GM21825 (cell line): ENCODE measurements around the gene HBG1.
A peak's percentile ranks its signal among the peaks of the same experiment; 100 is the strongest.

Experiments used
- ATAC-seq: cut with Tn5 transposase; IDR thresholded peaks from one replicate; pipeline ENCODE4 v1.9.1; 2021; ENCODE audit warnings: mild to moderate bottlenecking, moderate library complexity; ENCODE audit not compliant: unreplicated experiment

Gene HBG1

GRCh38 chr11:5228124-5228523 lies 21.5 kb downstream of the HBG1 start:
- ATAC-seq, result no peak

DNA sequence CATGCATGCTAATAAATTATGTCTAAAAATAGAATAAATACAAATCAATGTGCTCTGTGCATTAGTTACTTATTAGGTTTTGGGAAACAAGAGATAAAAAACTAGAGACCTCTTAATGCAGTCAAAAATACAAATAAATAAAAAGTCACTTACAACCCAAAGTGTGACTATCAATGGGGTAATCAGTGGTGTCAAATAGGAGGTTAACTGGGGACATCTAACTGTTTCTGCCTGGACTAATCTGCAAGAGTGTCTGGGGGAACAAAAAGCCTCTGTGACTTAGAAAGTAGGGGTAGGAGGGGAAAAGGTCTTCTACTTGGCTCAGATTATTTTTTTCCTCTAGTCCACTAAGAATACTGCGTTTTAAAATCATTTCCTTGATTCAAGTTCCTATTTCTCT lies 22.0 kb downstream of the HBG1 start:
- no peak for ATAC-seq

DNA sequence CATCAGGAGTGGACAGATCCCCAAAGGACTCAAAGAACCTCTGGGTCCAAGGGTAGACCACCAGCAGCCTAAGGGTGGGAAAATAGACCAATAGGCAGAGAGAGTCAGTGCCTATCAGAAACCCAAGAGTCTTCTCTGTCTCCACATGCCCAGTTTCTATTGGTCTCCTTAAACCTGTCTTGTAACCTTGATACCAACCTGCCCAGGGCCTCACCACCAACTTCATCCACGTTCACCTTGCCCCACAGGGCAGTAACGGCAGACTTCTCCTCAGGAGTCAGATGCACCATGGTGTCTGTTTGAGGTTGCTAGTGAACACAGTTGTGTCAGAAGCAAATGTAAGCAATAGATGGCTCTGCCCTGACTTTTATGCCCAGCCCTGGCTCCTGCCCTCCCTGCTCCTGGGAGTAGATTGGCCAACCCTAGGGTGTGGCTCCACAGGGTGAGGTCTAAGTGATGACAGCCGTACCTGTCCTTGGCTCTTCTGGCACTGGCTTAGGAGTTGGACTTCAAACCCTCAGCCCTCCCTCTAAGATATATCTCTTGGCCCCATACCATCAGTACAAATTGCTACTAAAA lies 22.8 kb downstream of the HBG1 start, which contains the start of gene HBB:
TSS of gene HBB (minus strand) at position 340 of the 579 bp plus-strand sequence. CDS start at position 290, 50 bp downstream.
- no peak for ATAC-seq

- no peak for ATAC-seq
These were observed 24.2 kb downstream of the HBG1 start for GRCh38 chr11:5225480-5225871.

GRCh38 chr11:5224538-5225479 lies 24.8 kb downstream of the HBG1 start:
- no peak for ATAC-seq

DNA sequence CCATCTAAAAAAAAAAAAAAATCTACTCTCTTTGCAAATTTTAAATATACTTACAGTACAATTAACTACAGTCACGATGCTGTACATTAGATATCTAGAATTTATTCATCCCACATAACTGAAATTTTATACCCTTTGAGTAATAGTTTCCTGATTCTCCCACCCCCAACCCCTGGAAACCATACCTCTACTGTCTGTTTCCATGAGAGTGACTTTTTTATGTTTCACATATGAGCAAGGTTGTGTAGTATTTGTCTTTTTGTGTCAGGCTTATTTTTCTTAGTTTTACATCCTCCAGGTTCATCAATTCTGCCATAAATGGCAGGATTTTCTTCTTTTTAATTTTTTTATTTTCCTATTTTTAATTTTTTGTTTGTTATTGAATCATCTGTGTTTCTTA lies 26.0 kb downstream of the HBG1 start:
- no peak for ATAC-seq

DNA sequence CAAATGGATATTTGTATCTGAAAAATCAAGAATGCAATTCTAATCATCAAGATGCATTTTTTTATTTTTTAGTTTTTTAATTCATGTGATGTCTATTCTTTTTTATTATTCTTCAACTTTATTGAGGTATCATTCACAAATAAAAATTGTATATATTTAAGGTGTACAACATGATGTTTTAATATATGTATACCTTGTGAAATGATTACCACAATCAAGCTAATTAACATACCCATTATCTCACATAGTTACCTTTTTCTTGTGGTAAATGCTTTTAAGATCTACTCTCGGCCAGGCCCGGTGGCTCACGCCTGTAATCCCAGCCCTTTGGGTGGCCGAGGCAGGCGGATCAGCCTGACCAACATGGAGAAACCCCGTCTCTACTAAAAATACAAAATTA lies 26.5 kb downstream of the HBG1 start:
- no peak for ATAC-seq

GRCh38 chr11:5210376-5210885 lies 39.2 kb downstream of the HBG1 start:
- no peak for ATAC-seq

DNA sequence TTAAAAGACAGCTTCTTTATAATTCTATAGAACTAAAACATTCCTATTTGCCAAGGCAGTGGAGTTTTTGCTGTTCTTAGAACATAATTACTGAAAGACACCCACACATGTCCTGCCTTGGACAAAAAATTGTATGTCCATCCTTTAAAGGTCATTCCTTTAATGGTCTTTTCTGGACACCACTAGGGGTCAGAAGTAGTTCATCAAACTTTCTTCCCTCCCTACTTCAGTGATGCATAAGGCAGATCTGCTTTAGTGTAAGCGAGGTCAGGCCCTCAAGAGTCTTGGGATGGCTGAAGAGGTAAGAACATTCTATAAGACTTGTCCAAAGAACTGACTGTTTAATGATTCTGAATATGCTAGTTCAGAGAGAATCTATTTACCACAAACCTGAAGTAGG lies 44.9 kb downstream of the HBG1 start:
- peak; percentile 76 for ATAC-seq

- no peak for ATAC-seq
These were observed 46.3 kb downstream of the HBG1 start for GRCh38 chr11:5203366-5203765.

DNA sequence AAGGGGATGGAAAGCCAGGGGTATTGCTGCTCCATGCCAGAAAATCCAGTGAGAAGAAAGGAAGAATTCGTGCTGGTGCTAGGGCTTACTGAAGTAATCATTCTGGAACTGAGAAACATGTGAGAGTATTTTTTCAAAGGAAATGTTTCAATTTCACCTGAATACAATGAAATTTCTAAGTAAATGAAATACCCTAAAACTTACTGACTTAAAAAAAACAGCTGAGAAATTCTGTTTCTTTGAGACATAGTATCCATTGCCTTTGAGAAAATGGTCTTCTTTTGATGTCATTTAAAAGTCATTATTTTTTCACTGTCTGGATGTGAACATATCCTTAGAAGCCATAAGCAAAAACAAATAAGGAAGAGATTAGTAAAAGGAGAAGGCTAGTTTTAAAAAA lies 49.1 kb downstream of the HBG1 start, which contains the start of gene OR51V1:
TSS of gene OR51V1 (minus strand) at position 101 of the 400 bp plus-strand sequence. CDS start at position 101, 0 bp downstream.
- ATAC-seq, result no peak

GRCh38 chr11:5198285-5198684 lies 51.4 kb downstream of the HBG1 start:
- no peak for ATAC-seq
